GM23338 (cell line): ENCODE data around the gene FASLG. TPM values are rescaled to one million over a fixed set of nuclear protein-coding genes. Genes with fewer than 3 reads are reported as not detected.

Source experiments
- ATAC-seq: fragments of 200-7000 bp; cut with Tn5 transposase; 3 replicates; pipeline ENCODE4 v1.9.1; 2020
- DNase-seq: peaks from one replicate; pipeline ENCODE4 v3.0.0-alpha.2; 2015; ENCODE audit warnings: low spot score
- H2AFZ ChIP-seq: fragments of 200-600 bp; sonication (generic); 2 replicates; pipeline ENCODE4 v1.8.0; 2016; ENCODE audit warnings: antibody characterized with exemption, mild to moderate bottlenecking, moderate library complexity
- H3F3A ChIP-seq: fragments of 200-600 bp; sonication (generic); replicated peaks from 2 replicates; pipeline ENCODE4 v1.8.0; 2017; ENCODE audit warnings: antibody characterized with exemption, mixed run types, low read depth
- H3K27ac ChIP-seq: fragments of 200-600 bp; sonication (generic); 2 replicates; pipeline ENCODE4 v1.6.1; 2016; ENCODE audit warnings: low read depth
- H3K27me3 ChIP-seq: fragments of 200-600 bp; sonication (generic); 2 replicates; pipeline ENCODE4 v1.8.0; 2016; ENCODE audit warnings: mild to moderate bottlenecking, mixed run types, moderate library complexity; ENCODE audit not compliant: insufficient read depth
- H3K36me3 ChIP-seq: fragments of 200-600 bp; sonication (generic); 2 replicates; pipeline ENCODE4 v1.8.0; 2016; ENCODE audit warnings: mild to moderate bottlenecking; ENCODE audit not compliant: insufficient read depth
- H3K4me1 ChIP-seq: fragments of 200-600 bp; sonication (generic); 2 replicates; pipeline ENCODE4 v1.8.0; 2016; ENCODE audit warnings: mild to moderate bottlenecking, moderate library complexity; ENCODE audit not compliant: insufficient read depth
- H3K4me2 ChIP-seq: fragments of 200-600 bp; sonication (generic); 2 replicates; pipeline ENCODE4 v1.7.1; 2017; ENCODE audit warnings: mixed run types
- H3K4me3 ChIP-seq: fragments of 200-600 bp; sonication (generic); 2 replicates; pipeline ENCODE4 v1.6.1; 2016; ENCODE audit warnings: mixed run types
- H3K79me2 ChIP-seq: fragments of 200-600 bp; sonication (generic); replicated peaks from 2 replicates; pipeline ENCODE4 v1.8.0; 2017; ENCODE audit warnings: mild to moderate bottlenecking; ENCODE audit not compliant: insufficient read depth
- H3K9me2 ChIP-seq: fragments of 200-600 bp; sonication (generic); 2 replicates; pipeline ENCODE4 v1.8.0; 2017; ENCODE audit not compliant: insufficient read depth
- H4K20me1 ChIP-seq: fragments of 200-600 bp; sonication (generic); replicated peaks from 2 replicates; pipeline ENCODE4 v1.8.0; 2017; ENCODE audit warnings: mild to moderate bottlenecking; ENCODE audit not compliant: insufficient read depth
- H3K27ac Mint-ChIP-seq: 2 replicates; pipeline ENCODE4 v1.8.0; 2020; ENCODE audit warnings: inconsistent platforms, mild to moderate bottlenecking, moderate library complexity, mixed read lengths
- H3K27me3 Mint-ChIP-seq: 3 replicates; pipeline ENCODE4 v1.8.0; 2022; ENCODE audit warnings: low read depth, mild to moderate bottlenecking, moderate library complexity, mixed read lengths, inconsistent platforms; ENCODE audit not compliant: insufficient read depth, poor library complexity
- H3K36me3 Mint-ChIP-seq: 3 replicates; pipeline ENCODE4 v1.8.0; 2021; ENCODE audit warnings: low read depth, mild to moderate bottlenecking, inconsistent platforms, moderate library complexity, mixed read lengths
- H3K4me1 Mint-ChIP-seq: 3 replicates; pipeline ENCODE4 v1.8.0; 2020; ENCODE audit warnings: mild to moderate bottlenecking, inconsistent platforms, mixed read lengths
- H3K4me3 Mint-ChIP-seq: 3 replicates; pipeline ENCODE4 v1.8.0; 2021; ENCODE audit warnings: moderate library complexity, mild to moderate bottlenecking, inconsistent platforms, mixed read lengths
- H3K9me3 Mint-ChIP-seq: 3 replicates; pipeline ENCODE4 v1.8.0; 2020; ENCODE audit warnings: moderate library complexity, mild to moderate bottlenecking, inconsistent platforms, mixed read lengths
- CREB1 ChIP-seq: fragments of 250-450 bp; sonication (Bioruptor Pico); IDR thresholded peaks from 2 replicates; pipeline ENCODE4 v1.5.0; 2020; ENCODE audit warnings: low read depth, mild to moderate bottlenecking, moderate library complexity
- ETS1 ChIP-seq: IDR thresholded peaks from 2 replicates; pipeline ENCODE4 v1.6.1; 2016; ENCODE audit warnings: antibody characterized with exemption
- EZH2 ChIP-seq: fragments of 200-600 bp; sonication (generic); IDR thresholded peaks from one replicate; pipeline ENCODE4 v1.8.0; 2017; ENCODE audit warnings: antibody characterized with exemption, mild to moderate bottlenecking, low read depth; ENCODE audit not compliant: unreplicated experiment
- EZH2phosphoT487 ChIP-seq: fragments of 200-600 bp; sonication (generic); IDR thresholded peaks from one replicate; pipeline ENCODE4 v1.8.1; 2018; ENCODE audit warnings: antibody characterized with exemption; ENCODE audit not compliant: unreplicated experiment
- JUNB ChIP-seq: IDR thresholded peaks from one replicate; pipeline ENCODE4 v1.6.1; 2016; ENCODE audit warnings: antibody characterized with exemption; ENCODE audit not compliant: unreplicated experiment
- NANOG ChIP-seq: IDR thresholded peaks from 2 replicates; pipeline ENCODE4 v1.6.1; 2016; ENCODE audit warnings: antibody characterized with exemption, borderline replicate concordance
- POLR2AphosphoS5 ChIP-seq: IDR thresholded peaks from 2 replicates; pipeline ENCODE4 v1.6.1; 2016; ENCODE audit warnings: antibody characterized with exemption, low read depth
- REST ChIP-seq: IDR thresholded peaks from one replicate; pipeline ENCODE4 v1.6.1; 2018; ENCODE audit warnings: antibody characterized with exemption; ENCODE audit not compliant: unreplicated experiment
- STAT1 ChIP-seq: IDR thresholded peaks from one replicate; pipeline ENCODE4 v1.6.1; 2016; ENCODE audit warnings: antibody characterized with exemption; ENCODE audit not compliant: unreplicated experiment
- ZNF114 ChIP-seq: fragments of 250-450 bp; sonication (Bioruptor Pico); IDR thresholded peaks from 2 replicates; pipeline ENCODE4 v1.5.0; 2020; ENCODE audit warnings: mild to moderate bottlenecking, moderate library complexity
- ZNF331 ChIP-seq: fragments of 250-450 bp; sonication (Bioruptor Pico); IDR thresholded peaks from 2 replicates; pipeline ENCODE4 v1.5.0; 2020; ENCODE audit warnings: low read depth, mild to moderate bottlenecking, moderate library complexity
- ZNF462 ChIP-seq: fragments of 250-450 bp; sonication (Bioruptor Pico); IDR thresholded peaks from 2 replicates; pipeline ENCODE4 v1.5.0; 2020; ENCODE audit warnings: mild to moderate bottlenecking, moderate library complexity
- polyA plus RNA-seq: library from polyadenylated mRNA; unstranded; fragments of >200 nt; fragmentation: Nextera tagmentation; extraction: Ambion mirVana; gene quantifications from 2 replicates; pipeline ENCODE4 v1.2.1, GENCODE V29; 2016
- total RNA-seq: library from RNA; depleted of rRNA; stranded (reverse); fragments of >200 nt; shearing (Covaris generic); gene quantifications from 2 replicates; pipeline ENCODE4 v1.2.3, GENCODE V29; 2014
- TF ChIP-seq, protein P1 (sequence below), 2 experiments: fragments of 200-600 bp in 1 of 2; sonication (generic) in 1 of 2; conservative IDR thresholded peaks; 2 replicates each; pipeline versions ENCODE4 v1.5.1 to v1.6.1; 2016 to 2017; ENCODE audit warnings: antibody characterized with exemption in 2 of 2, low read depth in 2 of 2, mild to moderate bottlenecking in 2 of 2, moderate library complexity in 1 of 2

FASLG gene
- total and polyA plus RNA-seq, 2 experiments from 2014 or later = not detected

DNA sequence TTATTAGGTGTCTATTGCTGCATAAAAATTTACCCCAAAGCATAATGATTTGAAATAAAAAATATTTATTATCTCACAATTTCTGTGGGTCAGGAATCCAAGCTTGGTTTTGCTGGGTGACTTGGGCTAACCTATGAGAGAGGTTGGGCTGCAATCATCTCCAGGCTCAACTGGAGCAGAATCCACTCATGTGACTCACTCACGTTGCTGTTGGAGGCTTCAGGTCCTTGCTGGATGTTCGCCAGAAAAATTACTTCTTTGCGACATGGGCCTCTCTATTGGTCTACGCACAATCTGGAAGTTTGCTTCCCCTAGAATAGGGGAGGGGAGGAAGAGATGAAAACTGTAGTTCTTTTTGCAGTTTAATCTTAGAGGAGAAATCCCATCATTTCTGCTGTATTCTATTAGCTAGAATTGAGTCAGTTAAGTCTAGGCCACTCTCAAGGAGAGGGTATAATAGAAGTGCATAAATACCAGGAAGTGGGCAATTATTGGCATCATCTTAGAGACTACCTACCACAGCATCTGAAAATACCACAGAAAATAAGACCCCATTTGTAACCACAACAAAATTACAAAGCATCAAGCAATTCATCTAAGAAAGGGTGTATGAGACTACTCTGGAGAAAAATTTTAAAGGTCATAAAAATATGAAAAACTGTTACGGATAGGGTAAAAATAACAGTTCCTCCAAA lies 5.7 kb upstream of the FASLG start:
- Mint-ChIP-seq H3K36me3 (no peaks in the 10 kb centered on the region), H3K4me3 (no peak overlapping the region), H3K9me3 (no peaks in the 10 kb centered on the region), H3K4me1 (no peaks in the 10 kb centered on the region), H3K27ac (no peak overlapping the region), H3K27me3 (peaks cover 4% of the 10 kb centered on the region)
- Histone ChIP-seq H3K79me2 (no peaks in the 10 kb centered on the region), H3K36me3 (no peaks in the 10 kb centered on the region), H2AFZ (no peak overlapping the region), H3K4me2 (no peak overlapping the region), H3K27ac (no peak overlapping the region), H3F3A (no peaks in the 10 kb centered on the region), H3K9me2 (no peaks in the 10 kb centered on the region), H4K20me1 (no peaks in the 10 kb centered on the region), H3K4me1 (no peaks in the 10 kb centered on the region), H3K27me3 (no peaks in the 10 kb centered on the region), H3K4me3 (no peak overlapping the region)
- DNase-seq = no peak
- no peak for ATAC-seq
- TF ChIP-seq NANOG = no peak
- TF ChIP-seq STAT1 = no peak
- TF ChIP-seq ZNF114 (CRISPR knock-in tag) = no peak
- no peak for TF ChIP-seq CREB1 (CRISPR knock-in tag)
- no peak for TF ChIP-seq ZNF331
- no peak for TF ChIP-seq POLR2AphosphoS5
- TF ChIP-seq EZH2 = no peak
- TF ChIP-seq ETS1 = no peak
- no peak for TF ChIP-seq REST
- no peak for TF ChIP-seq EZH2phosphoT487
- TF ChIP-seq ZNF462 = no peak
- TF ChIP-seq, protein P1, sequence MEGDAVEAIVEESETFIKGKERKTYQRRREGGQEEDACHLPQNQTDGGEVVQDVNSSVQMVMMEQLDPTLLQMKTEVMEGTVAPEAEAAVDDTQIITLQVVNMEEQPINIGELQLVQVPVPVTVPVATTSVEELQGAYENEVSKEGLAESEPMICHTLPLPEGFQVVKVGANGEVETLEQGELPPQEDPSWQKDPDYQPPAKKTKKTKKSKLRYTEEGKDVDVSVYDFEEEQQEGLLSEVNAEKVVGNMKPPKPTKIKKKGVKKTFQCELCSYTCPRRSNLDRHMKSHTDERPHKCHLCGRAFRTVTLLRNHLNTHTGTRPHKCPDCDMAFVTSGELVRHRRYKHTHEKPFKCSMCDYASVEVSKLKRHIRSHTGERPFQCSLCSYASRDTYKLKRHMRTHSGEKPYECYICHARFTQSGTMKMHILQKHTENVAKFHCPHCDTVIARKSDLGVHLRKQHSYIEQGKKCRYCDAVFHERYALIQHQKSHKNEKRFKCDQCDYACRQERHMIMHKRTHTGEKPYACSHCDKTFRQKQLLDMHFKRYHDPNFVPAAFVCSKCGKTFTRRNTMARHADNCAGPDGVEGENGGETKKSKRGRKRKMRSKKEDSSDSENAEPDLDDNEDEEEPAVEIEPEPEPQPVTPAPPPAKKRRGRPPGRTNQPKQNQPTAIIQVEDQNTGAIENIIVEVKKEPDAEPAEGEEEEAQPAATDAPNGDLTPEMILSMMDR (conservative IDR thresholded peaks at IDR 0.05; ENCODE audit: low read depth in 2 of 2) = no peak
- no peak for TF ChIP-seq JUNB
